GM21367 (cell line): ENCODE results near the gene NRAP.
A peak's percentile ranks its signal among the peaks of the same experiment; 100 is the strongest.

ENCODE experiments used
- ATAC-seq: cut with Tn5 transposase; IDR thresholded peaks from one replicate; pipeline ENCODE4 v1.9.1; 2021; ENCODE audit not compliant: unreplicated experiment

NRAP gene

GRCh38 chr10:113566888-113567287 lies 97.0 kb downstream of the NRAP start:
- ATAC-seq, result no peak

DNA sequence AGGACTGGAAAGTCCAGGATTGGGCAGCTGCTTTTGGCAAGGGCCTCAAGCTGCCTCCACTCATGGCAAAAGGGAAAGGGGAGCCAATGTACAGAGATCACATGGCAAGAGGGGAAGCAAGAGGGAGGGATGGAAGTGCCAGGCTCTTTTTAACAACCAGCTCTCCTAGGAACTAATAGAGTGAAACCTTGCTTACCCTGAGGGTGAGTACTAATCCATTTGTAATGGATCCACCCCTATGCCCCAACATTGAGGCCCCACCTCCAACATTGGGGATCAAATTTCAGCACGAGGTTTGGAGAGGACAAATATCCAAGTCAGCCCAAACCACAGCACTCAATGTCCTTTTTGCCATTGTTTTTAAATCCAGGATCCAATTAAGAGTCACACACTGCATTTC lies 98.5 kb downstream of the NRAP start:
- ATAC-seq, result no peak

- ATAC-seq, result peak; percentile 98
These were observed 100.3 kb downstream of the NRAP start for GRCh38 chr10:113563306-113564088.

- ATAC-seq, result no peak
These were observed 101.1 kb downstream of the NRAP start for GRCh38 chr10:113562704-113563103.

- no peak for ATAC-seq
These were observed 101.8 kb downstream of the NRAP start for GRCh38 chr10:113562069-113562468.

- ATAC-seq, result no peak
These were observed 102.6 kb downstream of the NRAP start for GRCh38 chr10:113561214-113561613.

DNA sequence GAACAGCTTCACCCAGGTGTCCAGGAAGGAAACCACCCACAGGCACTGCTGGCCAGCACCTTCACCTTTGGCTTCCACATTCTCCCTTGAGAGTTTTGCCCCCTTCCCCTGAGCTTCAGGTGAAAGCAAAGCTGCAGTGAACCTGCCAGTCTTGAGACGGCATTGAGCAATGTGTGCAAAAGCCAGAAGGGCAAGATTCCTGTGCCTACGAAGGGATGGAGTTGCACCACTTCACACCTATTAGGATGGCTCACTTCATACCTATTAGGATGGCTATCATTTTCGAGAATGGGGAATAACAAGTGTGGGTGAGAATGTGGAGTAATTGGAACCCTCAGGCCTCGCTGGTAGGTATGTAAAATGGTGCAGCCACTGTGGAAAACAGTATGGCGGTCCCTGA lies 103.8 kb downstream of the NRAP start:
- ATAC-seq, result no peak

- no peak for ATAC-seq
These were observed 105.9 kb downstream of the NRAP start for GRCh38 chr10:113557903-113558321.

GRCh38 chr10:113557424-113557862 lies 106.4 kb downstream of the NRAP start:
- no peak for ATAC-seq

DNA sequence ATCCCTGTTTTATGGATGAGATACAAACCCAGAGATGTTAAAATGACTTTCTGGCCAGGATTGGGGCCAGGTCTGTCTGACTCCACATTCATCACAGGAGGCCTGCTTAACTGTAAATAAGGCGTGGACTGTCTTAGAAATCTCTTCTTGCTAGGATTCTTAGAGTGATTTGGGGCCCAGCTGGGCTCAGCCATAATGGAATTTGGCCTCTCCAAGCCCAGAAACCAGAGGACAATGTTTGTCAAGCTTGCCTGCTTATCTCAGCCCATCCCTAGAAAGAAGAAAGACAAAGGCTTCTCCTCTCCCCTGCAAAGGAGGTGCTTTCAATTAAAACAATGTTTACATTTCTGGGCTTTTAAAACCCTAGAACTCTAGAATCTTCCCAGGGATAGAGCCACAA lies 108.1 kb downstream of the NRAP start:
- no peak for ATAC-seq

DNA sequence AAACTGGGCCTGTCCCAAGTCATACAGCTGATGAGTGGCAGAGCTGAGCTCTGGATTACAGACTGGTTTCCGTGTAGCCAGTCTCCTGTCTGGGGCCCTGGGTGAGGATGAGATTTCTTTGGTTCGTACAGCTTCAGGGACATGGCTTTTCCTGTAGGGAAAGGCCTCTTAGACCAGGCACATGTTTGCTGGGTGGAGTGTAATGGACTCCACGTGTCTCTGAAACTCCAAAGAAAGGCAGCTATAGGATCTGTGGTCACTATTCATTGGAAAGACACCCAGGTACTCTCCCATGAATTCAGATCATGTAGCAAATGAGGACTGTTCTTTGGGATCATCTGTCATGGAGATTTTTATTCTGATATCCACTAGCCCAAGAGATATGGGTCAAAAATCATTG lies 108.6 kb downstream of the NRAP start:
- ATAC-seq, result no peak

DNA sequence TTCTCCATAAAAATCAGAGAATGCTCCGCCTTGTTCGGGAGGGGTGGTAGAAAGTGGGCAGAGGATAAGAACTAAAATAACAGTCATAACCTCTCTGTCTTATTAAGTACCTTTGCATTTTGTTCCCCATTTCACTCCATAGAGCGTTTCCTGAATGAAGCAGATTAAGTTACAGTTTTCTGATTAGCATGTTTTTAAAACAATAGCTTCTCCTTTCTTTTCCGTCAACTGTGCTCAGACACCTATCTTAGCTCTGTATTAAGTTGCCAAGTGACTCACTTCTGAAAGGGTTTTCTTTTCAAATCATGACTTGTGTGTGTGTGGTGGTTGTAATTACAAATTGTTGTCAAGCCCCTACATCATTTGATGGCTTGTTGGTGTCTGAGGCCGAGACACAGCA lies 109.6 kb downstream of the NRAP start:
- no peak for ATAC-seq

DNA sequence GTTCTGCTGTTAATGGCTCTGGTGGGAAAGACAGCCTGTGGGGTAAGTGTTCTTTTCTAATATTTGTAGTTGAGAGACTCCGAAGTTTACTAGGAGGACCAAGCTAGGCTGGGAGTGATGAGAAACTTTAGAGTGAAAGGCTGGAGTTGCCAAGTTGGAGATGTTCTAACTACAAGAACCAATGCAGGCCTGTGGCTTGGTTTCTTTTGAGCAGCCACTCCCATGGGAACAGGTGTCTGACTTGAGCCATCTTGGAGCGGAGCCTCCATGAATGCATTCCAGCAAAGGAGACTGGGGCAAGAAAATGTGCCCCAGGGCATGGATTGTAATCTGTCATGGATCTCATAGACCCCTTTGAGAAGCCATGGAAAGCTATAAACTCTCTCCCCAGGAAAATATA lies 110.7 kb downstream of the NRAP start:
- ATAC-seq, result no peak

DNA sequence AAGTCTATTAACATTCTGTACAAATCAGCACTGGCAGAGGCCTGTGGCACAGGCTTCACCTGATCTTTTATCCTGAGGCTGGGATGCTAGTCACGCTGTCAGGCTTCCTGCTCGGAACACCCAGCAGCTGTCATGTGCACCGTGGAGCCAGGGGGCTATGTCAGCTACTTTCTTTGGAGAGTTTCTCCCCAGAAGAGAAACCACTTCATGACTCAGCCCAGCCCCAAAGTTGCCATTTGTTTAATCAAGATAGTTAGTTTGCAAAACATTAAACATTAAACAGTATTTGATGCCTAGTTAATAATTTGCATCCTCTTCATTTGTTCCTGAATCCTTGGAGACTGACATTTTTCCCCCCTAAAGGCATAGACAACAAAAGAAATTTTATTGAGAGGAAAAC lies 111.1 kb downstream of the NRAP start, which contains the start of gene HABP2:
Gene HABP2, plus strand, starts transcription at position 353 of the 400 bp plus-strand sequence. CDS start 69 bp downstream, outside the sequence.
- no peak for ATAC-seq

DNA sequence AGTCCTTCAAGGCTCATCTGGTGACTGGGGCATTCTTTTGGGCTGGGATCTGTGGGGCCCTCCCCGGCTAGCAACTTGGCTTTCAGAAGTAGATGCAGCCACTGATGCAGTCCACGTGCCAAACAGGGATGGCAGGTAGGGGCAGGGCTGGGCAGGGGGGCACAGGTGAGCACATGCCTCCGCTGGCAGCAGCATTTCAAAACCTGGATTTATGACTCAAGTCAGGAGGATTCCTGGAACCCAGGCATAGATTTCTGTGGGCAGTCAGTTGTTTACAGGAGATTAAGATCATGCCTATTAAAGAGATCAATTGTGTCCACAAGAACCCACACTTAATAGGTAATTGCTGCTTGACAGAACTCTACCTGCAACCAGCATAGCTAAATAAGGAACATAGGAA lies 111.8 kb downstream of the NRAP start:
- no peak for ATAC-seq

DNA sequence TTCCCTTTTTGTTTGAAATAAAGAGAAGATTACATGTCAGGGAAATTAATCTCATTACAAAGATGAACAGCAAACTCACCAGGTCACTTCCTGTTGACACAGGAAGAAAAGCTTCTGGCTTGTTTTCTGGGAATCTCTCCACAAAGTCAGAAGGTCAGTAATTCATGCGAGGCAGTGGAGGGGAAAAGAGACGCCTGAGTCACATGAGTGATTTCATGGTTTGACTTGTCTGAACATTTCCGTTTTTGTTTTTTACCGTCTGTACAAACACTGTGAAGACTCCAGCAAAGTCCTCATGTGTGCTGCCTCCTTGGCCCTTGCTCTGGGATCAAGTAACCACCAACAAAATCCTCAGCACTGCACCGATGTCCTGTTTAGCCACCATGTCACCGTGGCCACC lies 113.5 kb downstream of the NRAP start:
- ATAC-seq, result no peak

DNA sequence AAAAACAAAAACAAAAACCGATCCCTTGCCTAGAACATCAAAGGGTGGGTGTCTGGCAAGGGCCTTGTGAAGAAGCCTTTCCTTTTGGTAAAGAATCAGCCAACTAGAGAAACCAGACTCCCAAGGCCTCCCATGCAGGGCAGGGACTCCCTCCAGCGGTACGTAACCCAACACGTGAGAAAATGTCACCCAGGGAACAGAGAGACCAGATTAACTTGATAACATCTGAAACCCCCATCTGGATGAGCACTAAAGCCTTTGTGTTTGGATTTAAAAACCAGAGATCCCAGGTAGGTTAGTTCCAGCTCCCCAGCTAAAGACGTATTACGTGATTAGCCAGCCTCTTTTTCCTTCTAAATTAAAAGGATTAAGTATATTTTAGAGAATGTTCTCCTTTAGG lies 114.0 kb downstream of the NRAP start:
- ATAC-seq, result no peak

GRCh38 chr10:113547426-113547825 lies 116.4 kb downstream of the NRAP start:
- ATAC-seq, result no peak

DNA sequence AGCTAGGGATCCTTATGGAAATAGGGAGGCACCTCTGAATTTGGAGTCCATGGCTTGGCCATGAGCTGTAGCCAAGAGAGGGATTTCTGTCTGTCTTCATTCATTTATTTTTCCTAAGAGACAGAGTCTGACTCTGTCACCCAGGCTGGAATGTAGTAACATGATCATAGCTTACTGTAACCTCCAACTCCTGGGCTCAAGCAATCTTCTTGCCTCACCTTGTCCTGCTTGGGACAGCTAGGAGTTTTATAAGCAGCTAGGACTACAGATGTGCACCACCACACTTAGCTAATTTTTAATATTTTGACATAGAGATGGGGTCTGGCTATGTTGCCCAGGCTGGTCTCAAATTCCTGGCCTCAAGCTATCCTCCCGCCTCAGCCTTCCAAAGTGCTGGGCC lies 119.4 kb downstream of the NRAP start:
- ATAC-seq, result no peak

DNA sequence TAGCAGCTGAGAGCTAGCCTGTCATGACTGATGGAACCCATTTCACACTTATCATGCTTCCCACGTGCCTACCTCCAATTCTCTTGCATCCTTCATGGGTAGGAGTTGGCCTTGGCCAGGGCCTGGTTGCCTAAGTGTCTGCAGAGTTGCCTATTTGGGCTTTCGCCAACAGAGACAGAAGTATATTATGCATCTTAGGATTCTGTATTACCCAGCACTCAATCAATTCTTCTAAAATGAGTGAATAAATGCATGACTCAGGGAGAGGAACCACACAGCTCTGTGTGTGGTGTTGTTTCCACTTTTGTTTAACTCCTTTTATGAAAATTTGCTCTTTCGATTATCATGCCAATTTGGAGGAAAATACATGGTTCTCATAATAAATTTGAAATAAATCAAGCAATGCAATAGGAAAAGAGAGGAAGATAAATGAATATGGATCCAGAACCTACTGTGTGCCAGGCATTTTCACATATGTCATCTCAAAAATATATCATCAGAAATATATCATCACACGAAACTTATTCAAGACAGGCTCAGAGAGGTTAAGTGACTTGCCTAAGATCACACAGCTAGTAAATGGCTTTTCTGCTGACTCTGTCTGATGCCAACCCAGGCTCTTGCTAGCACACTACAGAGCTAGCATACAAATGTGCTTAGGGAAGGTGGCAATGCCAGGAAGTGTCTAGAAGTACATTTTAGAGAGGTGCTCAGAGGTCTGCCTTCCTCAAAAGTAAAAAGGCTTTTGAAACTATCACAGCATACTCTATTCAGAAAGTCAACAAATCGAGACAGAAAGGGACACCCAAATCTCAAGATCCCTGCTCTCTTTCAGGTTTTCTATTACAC lies 120.5 kb downstream of the NRAP start:
- ATAC-seq, result no peak

GRCh38 chr10:113541549-113541927 lies 122.3 kb downstream of the NRAP start:
- no peak for ATAC-seq
